Suprapubic skin (tissue), 4 donors: ENCODE measurements around the gene C1orf174. TPM values are rescaled to one million over a fixed set of nuclear protein-coding genes. Genes with fewer than 3 reads are reported as not detected.

Experiments used
- DNase-seq, 2 donors: peaks; one replicate each; pipeline ENCODE4 v3.0.0-alpha.2; 2019; ENCODE audit warnings: low spot score in 2 of 2
- H3K27ac ChIP-seq: fragments of 200-600 bp; sonication (generic); one replicate; pipeline ENCODE4 v1.5.1; 2019
- H3K27me3 ChIP-seq: fragments of 200-600 bp; sonication (generic); one replicate; pipeline ENCODE4 v1.5.1; 2019
- H3K36me3 ChIP-seq: fragments of 200-600 bp; sonication (generic); one replicate; pipeline ENCODE4 v1.5.1; 2019
- H3K4me1 ChIP-seq: fragments of 200-600 bp; sonication (generic); one replicate; pipeline ENCODE4 v1.5.1; 2019
- H3K4me3 ChIP-seq: fragments of 200-600 bp; sonication (generic); one replicate; pipeline ENCODE4 v1.5.1; 2019; ENCODE audit warnings: mild to moderate bottlenecking
- H3K9me3 ChIP-seq: fragments of 200-600 bp; sonication (generic); one replicate; pipeline ENCODE4 v1.5.1; 2019
- CTCF ChIP-seq, 2 donors: fragments of 200-600 bp in 1 of 2; fragments of 450-650 bp in 1 of 2; sonication (generic) in 1 of 2; IDR thresholded peaks; one replicate each; pipeline ENCODE4 v1.5.1; 2016 to 2019; ENCODE audit warnings: antibody characterized with exemption in 2 of 2, mild to moderate bottlenecking in 1 of 2, moderate library complexity in 1 of 2
- EP300 ChIP-seq: sonication (generic); formaldehyde crosslinking; IDR thresholded peaks from one replicate; pipeline ENCODE4 v1.6.1; 2017; ENCODE audit warnings: antibody characterized with exemption
- POLR2A ChIP-seq, 2 donors: fragments of 450-650 bp; IDR thresholded peaks; one replicate each; pipeline ENCODE4 v1.6.1; 2017; ENCODE audit warnings: antibody characterized with exemption in 2 of 2, mild to moderate bottlenecking in 2 of 2, moderate library complexity in 2 of 2
- POLR2AphosphoS5 ChIP-seq, 3 donors: sonication (generic); formaldehyde crosslinking; IDR thresholded peaks; one replicate each; pipeline ENCODE4 v1.6.1; 2017; ENCODE audit warnings: antibody characterized with exemption in 3 of 3
- WGBS: methylation state at CpG from one replicate; pipeline ENCODE4 v1.1.5; 2018; 5-methylcytosine and 5-hydroxymethylcytosine counted together
- total RNA-seq, 4 donors: library from RNA; depleted of rRNA; stranded (reverse); fragments of >200 nt; gene quantifications; one replicate each; pipeline ENCODE4 v1.1.0, GENCODE V29; 2016

The C1orf174 gene
- total RNA-seq, 4 donors from 2014 or later, result 16.0 to 25.3 (median 19.7) TPM

- Histone ChIP-seq H3K27ac (no peak overlapping the region), H3K27me3 (no peaks in the 10 kb centered on the region), H3K36me3 (peaks cover 61% of the 10 kb centered on the region), H3K9me3 (no peaks in the 10 kb centered on the region), H3K4me1 (no peaks in the 10 kb centered on the region), H3K4me3 (no peak overlapping the region)
- 94% methylated on average over 5 of the region's 5 CpGs for WGBS
- DNase-seq, result no peak
- no peak for TF ChIP-seq CTCF (IDR thresholded peaks at IDR 0.05)
- TF ChIP-seq POLR2A (IDR thresholded peaks at IDR 0.05), result no peak
- TF ChIP-seq EP300, result no peak
- TF ChIP-seq POLR2AphosphoS5 (IDR thresholded peaks at IDR 0.05), result no peak
Observed at GRCh38 chr1:3881193-3881480, 18.9 kb downstream of the C1orf174 start.

GRCh38 chr1:3880429-3881192, 19.5 kb downstream of the C1orf174 start:
- Histone ChIP-seq H3K27ac (no peak overlapping the region), H3K4me3 (no peak overlapping the region), H3K36me3 (peaks cover 61% of the 10 kb centered on the region), H3K9me3 (no peaks in the 10 kb centered on the region), H3K4me1 (no peaks in the 10 kb centered on the region), H3K27me3 (no peaks in the 10 kb centered on the region)
- no peak for DNase-seq
- 98% methylated on average over 9 of the region's 20 CpGs for WGBS
- TF ChIP-seq POLR2AphosphoS5 (IDR thresholded peaks at IDR 0.05) (no peak), CTCF (IDR thresholded peaks at IDR 0.05) (no peak), EP300 (no peak), POLR2A (IDR thresholded peaks at IDR 0.05) (no peak)

GRCh38 chr1:3879787-3880428, 20.2 kb downstream of the C1orf174 start:
- no peak for DNase-seq
- Histone ChIP-seq H3K4me1 (no peaks in the 10 kb centered on the region), H3K27ac (no peak overlapping the region), H3K9me3 (no peaks in the 10 kb centered on the region), H3K27me3 (no peaks in the 10 kb centered on the region), H3K36me3 (peaks cover 65% of the 10 kb centered on the region), H3K4me3 (no peak overlapping the region)
- TF ChIP-seq CTCF (IDR thresholded peaks at IDR 0.05) (no peak), POLR2AphosphoS5 (IDR thresholded peaks at IDR 0.05) (no peak), POLR2A (IDR thresholded peaks at IDR 0.05) (no peak), EP300 (no peak)
- WGBS, result 88% methylated on average over 9 of the region's 9 CpGs

GRCh38 chr1:3879099-3879498, 21.0 kb downstream of the C1orf174 start:
- no peaks in the 10 kb centered on the region for H3K27me3 ChIP-seq
- no peak overlapping the region for H3K27ac ChIP-seq
- TF ChIP-seq POLR2A (IDR thresholded peaks at IDR 0.05) (no peak), EP300 (no peak), CTCF (IDR thresholded peaks at IDR 0.05) (no peak)
- DNase-seq, result no peak
- H3K36me3 ChIP-seq, result peaks cover 67% of the 10 kb centered on the region
- 98% methylated on average over 7 of the region's 7 CpGs for WGBS
- no peaks in the 10 kb centered on the region for H3K9me3 ChIP-seq
- H3K4me3 ChIP-seq, result no peak overlapping the region
- no peaks in the 10 kb centered on the region for H3K4me1 ChIP-seq

- no peak for DNase-seq
- no peaks in the 10 kb centered on the region for H3K9me3 ChIP-seq
- no peaks in the 10 kb centered on the region for H3K4me1 ChIP-seq
- no peaks in the 10 kb centered on the region for H3K27me3 ChIP-seq
- no peak overlapping the region for H3K4me3 ChIP-seq
- no peak overlapping the region for H3K27ac ChIP-seq
- TF ChIP-seq POLR2A (IDR thresholded peaks at IDR 0.05) (no peak), EP300 (no peak), POLR2AphosphoS5 (IDR thresholded peaks at IDR 0.05) (no peak), CTCF (IDR thresholded peaks at IDR 0.05) (no peak)
- 84% methylated on average over 10 of the region's 16 CpGs for WGBS
- H3K36me3 ChIP-seq, result peaks cover 79% of the 10 kb centered on the region
Observed at GRCh38 chr1:3876716-3877115, 23.4 kb downstream of the C1orf174 start.
